ENCODE results near the gene S100A9.
"Not testable (repeated sequence)": the region's sequence is repeated elsewhere in the genome, so short reads cannot be mapped to it uniquely, and the experiment has no call there.

The S100A9 gene

GRCh38 chr1:153316013-153316412 is 41.6 kb upstream of the S100A9 start:
- H3K4me3 ChIP-seq (ENCODE audit: control insufficient read depth in 1 of 7, extremely low read depth in 1 of 7, insufficient read depth in 4 of 7, low read depth in 2 of 7, low read length in 6 of 7); CTCF ChIA-PET; H3K27ac ChIP-seq (ENCODE audit: insufficient read depth in 1 of 2, low read depth in 1 of 2, low read length in 2 of 2, poor library complexity in 1 of 2, severe bottlenecking in 2 of 2); H3K27me3 ChIP-seq (replicated peaks in 2 of 5; ENCODE audit: control insufficient read depth in 4 of 5, insufficient read depth in 5 of 5, low read length in 4 of 5); H3K36me3 ChIP-seq (ENCODE audit: control insufficient read depth in 4 of 4, insufficient read depth in 4 of 4, low read length in 3 of 4); H3K9me3 ChIP-seq (ENCODE audit: control extremely low read depth in 1 of 5, control insufficient read depth in 4 of 5, insufficient read depth in 2 of 5, low read depth in 1 of 5, low read length in 4 of 5); DNase-seq; H3K4me1 ChIP-seq (ENCODE audit: control extremely low read depth in 1 of 4, control insufficient read depth in 4 of 4, insufficient read depth in 4 of 4, low read length in 3 of 4); POLR2A ChIA-PET: not testable (repeated sequence)

GRCh38 chr1:153318145-153318544 is 39.5 kb upstream of the S100A9 start:
- H3K27ac ChIP-seq (ENCODE audit: insufficient read depth in 1 of 2, low read depth in 1 of 2, low read length in 2 of 2, poor library complexity in 1 of 2, severe bottlenecking in 2 of 2); H3K4me1 ChIP-seq (ENCODE audit: control extremely low read depth in 1 of 4, control insufficient read depth in 4 of 4, insufficient read depth in 4 of 4, low read length in 3 of 4); H3K36me3 ChIP-seq (ENCODE audit: control insufficient read depth in 4 of 4, insufficient read depth in 4 of 4, low read length in 3 of 4); DNase-seq; POLR2A ChIA-PET; H3K4me3 ChIP-seq (ENCODE audit: control insufficient read depth in 1 of 7, extremely low read depth in 1 of 7, insufficient read depth in 4 of 7, low read depth in 2 of 7, low read length in 6 of 7); H3K27me3 ChIP-seq (replicated peaks in 2 of 5; ENCODE audit: control insufficient read depth in 4 of 5, insufficient read depth in 5 of 5, low read length in 4 of 5): not testable (repeated sequence)
- CTCF ChIA-PET, result interaction anchor here (1.6 kb wide), 1 partner anchor 148 kb away, joined by 3 read pairs; no protein-coding TSS in a partner anchor
- peaks cover 0 to 18% (median 3%) of the 10 kb centered on the region in 5 experiments for H3K9me3 ChIP-seq (ENCODE audit: control extremely low read depth in 1 of 5, control insufficient read depth in 4 of 5, insufficient read depth in 2 of 5, low read depth in 1 of 5, low read length in 4 of 5)
- WGBS (ENCODE audit: insufficient coverage), result 92% methylated on average over 6 of the region's 7 CpGs

- Histone ChIP-seq H3K27me3 (replicated peaks in 2 of 5; ENCODE audit: control insufficient read depth in 4 of 5, insufficient read depth in 5 of 5, low read length in 4 of 5) (no peaks in the 10 kb centered on the region), H3K9me3 (ENCODE audit: control extremely low read depth in 1 of 5, control insufficient read depth in 4 of 5, insufficient read depth in 2 of 5, low read depth in 1 of 5, low read length in 4 of 5) (peaks cover 3 to 28% (median 4%) of the 10 kb centered on the region in 5 experiments), H3K4me1 (ENCODE audit: control extremely low read depth in 1 of 4, control insufficient read depth in 4 of 4, insufficient read depth in 4 of 4, low read length in 3 of 4) (no peaks in the 10 kb centered on the region), H3K4me3 (ENCODE audit: control insufficient read depth in 1 of 7, extremely low read depth in 1 of 7, insufficient read depth in 4 of 7, low read depth in 2 of 7, low read length in 6 of 7) (no peak overlapping the region), H3K27ac (ENCODE audit: insufficient read depth in 1 of 2, low read depth in 1 of 2, low read length in 2 of 2, poor library complexity in 1 of 2, severe bottlenecking in 2 of 2) (no peak overlapping the region), H3K36me3 (ENCODE audit: control insufficient read depth in 4 of 4, insufficient read depth in 4 of 4, low read length in 3 of 4) (no peaks in the 10 kb centered on the region)
- no CpG with 5 or more reads among the region's 1 CpG for WGBS (ENCODE audit: insufficient coverage)
- no peak for DNase-seq
- CTCF ChIA-PET, result no interaction called here
- POLR2A ChIA-PET, result no interaction called here
Observed at GRCh38 chr1:153322568-153322967, 35.1 kb upstream of the S100A9 start.

- Histone ChIP-seq H3K4me1 (ENCODE audit: control extremely low read depth in 1 of 4, control insufficient read depth in 4 of 4, insufficient read depth in 4 of 4, low read length in 3 of 4) (no peaks in the 10 kb centered on the region), H3K4me3 (ENCODE audit: control insufficient read depth in 1 of 7, extremely low read depth in 1 of 7, insufficient read depth in 4 of 7, low read depth in 2 of 7, low read length in 6 of 7) (no peak overlapping the region), H3K27ac (ENCODE audit: insufficient read depth in 1 of 2, low read depth in 1 of 2, low read length in 2 of 2, poor library complexity in 1 of 2, severe bottlenecking in 2 of 2) (no peak overlapping the region), H3K9me3 (ENCODE audit: control extremely low read depth in 1 of 5, control insufficient read depth in 4 of 5, insufficient read depth in 2 of 5, low read depth in 1 of 5, low read length in 4 of 5) (peaks cover 4 to 44% (median 8%) of the 10 kb centered on the region in 5 experiments), H3K27me3 (replicated peaks in 2 of 5; ENCODE audit: control insufficient read depth in 4 of 5, insufficient read depth in 5 of 5, low read length in 4 of 5) (no peaks in the 10 kb centered on the region), H3K36me3 (ENCODE audit: control insufficient read depth in 4 of 4, insufficient read depth in 4 of 4, low read length in 3 of 4) (no peaks in the 10 kb centered on the region)
- POLR2A ChIA-PET, result no interaction called here
- DNase-seq, result no peak
- CTCF ChIA-PET, result no interaction called here
Observed at GRCh38 chr1:153324912-153325311, 32.7 kb upstream of the S100A9 start.

- POLR2A ChIA-PET, result no interaction called here
- no peaks in the 10 kb centered on the region for H3K4me1 ChIP-seq (ENCODE audit: control extremely low read depth in 1 of 4, control insufficient read depth in 4 of 4, insufficient read depth in 4 of 4, low read length in 3 of 4)
- no peak overlapping the region for H3K4me3 ChIP-seq (ENCODE audit: control insufficient read depth in 1 of 7, extremely low read depth in 1 of 7, insufficient read depth in 4 of 7, low read depth in 2 of 7, low read length in 6 of 7)
- WGBS (ENCODE audit: insufficient coverage), result no CpG with 5 or more reads among the region's 1 CpG
- no peaks in the 10 kb centered on the region for H3K27me3 ChIP-seq (replicated peaks in 2 of 5; ENCODE audit: control insufficient read depth in 4 of 5, insufficient read depth in 5 of 5, low read length in 4 of 5)
- peak in 1 of 3 donors; percentile 25 for DNase-seq
- H3K27ac ChIP-seq (ENCODE audit: insufficient read depth in 1 of 2, low read depth in 1 of 2, low read length in 2 of 2, poor library complexity in 1 of 2, severe bottlenecking in 2 of 2), result no peak overlapping the region
- H3K9me3 ChIP-seq (ENCODE audit: control extremely low read depth in 1 of 5, control insufficient read depth in 4 of 5, insufficient read depth in 2 of 5, low read depth in 1 of 5, low read length in 4 of 5), result peaks cover 0 to 28% (median 11%) of the 10 kb centered on the region in 5 experiments
- no peaks in the 10 kb centered on the region for H3K36me3 ChIP-seq (ENCODE audit: control insufficient read depth in 4 of 4, insufficient read depth in 4 of 4, low read length in 3 of 4)
- CTCF ChIA-PET, result no interaction called here
Observed at GRCh38 chr1:153333902-153334301, 23.8 kb upstream of the S100A9 start.

GRCh38 chr1:153336650-153337049 is 21.0 kb upstream of the S100A9 start:
- CTCF ChIA-PET, result interaction anchor here (1.9 to 3.4 kb wide), 2 partner anchors 12 to 15 kb away, joined by 5 to 9 read pairs; partner anchors contain the start of gene PGLYRP4

GRCh38 chr1:153337980-153338853 is 19.4 kb upstream of the S100A9 start:
- no peaks in the 10 kb centered on the region for H3K27me3 ChIP-seq (replicated peaks in 2 of 5; ENCODE audit: control insufficient read depth in 4 of 5, insufficient read depth in 5 of 5, low read length in 4 of 5)
- 100% methylated on average over 8 of the region's 8 CpGs for WGBS (ENCODE audit: insufficient coverage)
- ChIA-PET POLR2A (no interaction called here), CTCF (interaction anchor here (1.2 to 3.4 kb wide), 2 partner anchors 14 to 118 kb away, joined by 3 to 9 read pairs; no protein-coding TSS in a partner anchor)
- DNase-seq, result no peak
- H3K4me1 ChIP-seq (ENCODE audit: control extremely low read depth in 1 of 4, control insufficient read depth in 4 of 4, insufficient read depth in 4 of 4, low read length in 3 of 4), result peaks cover 14 to 31% (median 26%) of the 10 kb centered on the region in 4 experiments
- H3K27ac ChIP-seq (ENCODE audit: insufficient read depth in 1 of 2, low read depth in 1 of 2, low read length in 2 of 2, poor library complexity in 1 of 2, severe bottlenecking in 2 of 2), result no peak overlapping the region
- H3K36me3 ChIP-seq (ENCODE audit: control insufficient read depth in 4 of 4, insufficient read depth in 4 of 4, low read length in 3 of 4), result no peaks in the 10 kb centered on the region
- no peak overlapping the region for H3K4me3 ChIP-seq (ENCODE audit: control insufficient read depth in 1 of 7, extremely low read depth in 1 of 7, insufficient read depth in 4 of 7, low read depth in 2 of 7, low read length in 6 of 7)
- no peaks in the 10 kb centered on the region for H3K9me3 ChIP-seq (ENCODE audit: control extremely low read depth in 1 of 5, control insufficient read depth in 4 of 5, insufficient read depth in 2 of 5, low read depth in 1 of 5, low read length in 4 of 5)

More at GRCh38 chr1:153336650-153337049, 21.0 kb upstream of the S100A9 start:
- no peaks in the 10 kb centered on the region for H3K36me3 ChIP-seq (ENCODE audit: control insufficient read depth in 4 of 4, insufficient read depth in 4 of 4, low read length in 3 of 4)
- no peaks in the 10 kb centered on the region for H3K27me3 ChIP-seq (replicated peaks in 2 of 5; ENCODE audit: control insufficient read depth in 4 of 5, insufficient read depth in 5 of 5, low read length in 4 of 5)
- no peak overlapping the region for H3K4me3 ChIP-seq (ENCODE audit: control insufficient read depth in 1 of 7, extremely low read depth in 1 of 7, insufficient read depth in 4 of 7, low read depth in 2 of 7, low read length in 6 of 7)
- H3K9me3 ChIP-seq (ENCODE audit: control extremely low read depth in 1 of 5, control insufficient read depth in 4 of 5, insufficient read depth in 2 of 5, low read depth in 1 of 5, low read length in 4 of 5), result peaks cover 0 to 4% (median 0%) of the 10 kb centered on the region in 5 experiments
- H3K27ac ChIP-seq (ENCODE audit: insufficient read depth in 1 of 2, low read depth in 1 of 2, low read length in 2 of 2, poor library complexity in 1 of 2, severe bottlenecking in 2 of 2), result no peak overlapping the region
- H3K4me1 ChIP-seq (ENCODE audit: control extremely low read depth in 1 of 4, control insufficient read depth in 4 of 4, insufficient read depth in 4 of 4, low read length in 3 of 4), result peaks cover 2 to 15% (median 10%) of the 10 kb centered on the region in 4 experiments
- DNase-seq, result no peak
- POLR2A ChIA-PET, result no interaction called here
